HL-60/S4 (cell line): ENCODE measurements around the gene FGF18.

ENCODE experiments used
- in situ Hi-C: fragments of 300-500 bp; cut with MboI; formaldehyde crosslinking; loops from 2 replicates; pipeline ENCODE4 v1.14.3; 2022; ENCODE audit warnings: low sequenced_read_pairs

The FGF18 gene

GRCh38 chr5:171422902-171423663, 3.6 kb downstream of the FGF18 start:
- in situ Hi-C loops: no loop called here

- in situ Hi-C loops: no loop called here
Observed at GRCh38 chr5:171424726-171425125, 5.3 kb downstream of the FGF18 start.

- in situ Hi-C loops: no loop called here
Observed at GRCh38 chr5:171425596-171426244, 6.3 kb downstream of the FGF18 start.

- in situ Hi-C loops: no loop called here
Observed at GRCh38 chr5:171426266-171426665, 6.8 kb downstream of the FGF18 start.

- in situ Hi-C loops: no loop called here
Observed at GRCh38 chr5:171426680-171427079, 7.2 kb downstream of the FGF18 start.

GRCh38 chr5:171427318-171428167, 8.1 kb downstream of the FGF18 start:
- in situ Hi-C loops: no loop called here

- in situ Hi-C loops: no loop called here
Observed at GRCh38 chr5:171428168-171428696, 8.8 kb downstream of the FGF18 start.

- in situ Hi-C loops: no loop called here
Observed at GRCh38 chr5:171428809-171429542, 9.5 kb downstream of the FGF18 start.

- in situ Hi-C loops: no loop called here
Observed at GRCh38 chr5:171429543-171429910, 10.1 kb downstream of the FGF18 start.

- in situ Hi-C loops: no loop called here
Observed at GRCh38 chr5:171431251-171431777, 11.9 kb downstream of the FGF18 start.

- in situ Hi-C loops: no loop called here
Observed at GRCh38 chr5:171432076-171432475, 12.6 kb downstream of the FGF18 start.

GRCh38 chr5:171432583-171433351, 13.3 kb downstream of the FGF18 start:
- in situ Hi-C loops: no loop called here

GRCh38 chr5:171433352-171433698, 13.9 kb downstream of the FGF18 start:
- in situ Hi-C loops: no loop called here

GRCh38 chr5:171433982-171434676, 14.7 kb downstream of the FGF18 start:
- in situ Hi-C loops: no loop called here

GRCh38 chr5:171434874-171435273, 15.4 kb downstream of the FGF18 start:
- in situ Hi-C loops: no loop called here

- in situ Hi-C loops: no loop called here
Observed at GRCh38 chr5:171435908-171436307, 16.5 kb downstream of the FGF18 start.

- in situ Hi-C loops: no loop called here
Observed at GRCh38 chr5:171436804-171437285, 17.4 kb downstream of the FGF18 start.

- in situ Hi-C loops: no loop called here
Observed at GRCh38 chr5:171437286-171437821, 17.9 kb downstream of the FGF18 start.

GRCh38 chr5:171438738-171439137, 19.3 kb downstream of the FGF18 start:
- in situ Hi-C loops: no loop called here
